ENCODE results near the gene RIMBP2. TPM values are rescaled to one million over a fixed set of nuclear protein-coding genes. Genes with fewer than 3 reads are reported as not detected.

RIMBP2 gene
- polyA plus RNA-seq, 1 of the 3 experiments (the other 2 are of a cell fraction), result 0.90 TPM

DNA sequence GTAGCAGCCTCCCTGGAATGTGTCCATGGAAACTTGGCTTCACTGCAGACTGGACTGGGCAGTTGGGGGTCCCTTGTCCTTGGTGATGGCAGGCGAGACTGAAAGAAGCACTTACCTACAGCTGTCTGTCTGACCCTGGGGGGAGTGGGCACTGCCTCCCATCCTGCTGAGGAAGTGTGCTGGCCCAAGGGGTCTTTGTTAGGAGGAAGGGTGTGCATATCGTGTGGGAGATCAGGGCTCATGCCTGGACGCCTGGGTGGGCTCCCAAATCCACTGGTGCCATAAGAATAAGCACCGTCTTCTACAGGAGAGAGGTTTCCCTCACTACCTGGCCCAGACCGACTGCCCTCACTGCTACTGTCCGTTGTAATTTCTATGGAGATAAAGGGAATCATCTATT is 297.0 kb downstream of the RIMBP2 start:
- Histone ChIP-seq H3K4me2 (no peak overlapping the region), H3K27me3 (ENCODE audit: insufficient read depth) (no peaks in the 10 kb centered on the region), H3K9me3 (no peaks in the 10 kb centered on the region), H3K4me1 (ENCODE audit: control insufficient read depth in 1 of 2, insufficient read depth in 2 of 2, low read depth in 1 of 2, low read length in 1 of 2) (no peaks in the 10 kb centered on the region), H3K9me2 (no peaks in the 10 kb centered on the region), H3F3A (replicated peaks; ENCODE audit: insufficient read depth) (no peaks in the 10 kb centered on the region), H3K79me2 (ENCODE audit: insufficient read depth) (no peaks in the 10 kb centered on the region), H2AFZ (ENCODE audit: low read depth) (no peak overlapping the region), H3K36me3 (replicated peaks in 1 of 2; ENCODE audit: control insufficient read depth in 1 of 2, insufficient read depth in 2 of 2, low read length in 1 of 2) (no peaks in the 10 kb centered on the region), H3K27ac (ENCODE audit: low read depth in 2 of 2, low read length in 1 of 2) (no peak overlapping the region), H3K9ac (no peak overlapping the region), H4K20me1 (ENCODE audit: insufficient read depth) (no peaks in the 10 kb centered on the region), H3K4me3 (ENCODE audit: low read depth in 2 of 2, low read length in 1 of 2) (no peak overlapping the region)
- TF ChIP-seq JUND (IDR thresholded peaks at IDR 0.05), result no peak
- TF ChIP-seq, protein P1, sequence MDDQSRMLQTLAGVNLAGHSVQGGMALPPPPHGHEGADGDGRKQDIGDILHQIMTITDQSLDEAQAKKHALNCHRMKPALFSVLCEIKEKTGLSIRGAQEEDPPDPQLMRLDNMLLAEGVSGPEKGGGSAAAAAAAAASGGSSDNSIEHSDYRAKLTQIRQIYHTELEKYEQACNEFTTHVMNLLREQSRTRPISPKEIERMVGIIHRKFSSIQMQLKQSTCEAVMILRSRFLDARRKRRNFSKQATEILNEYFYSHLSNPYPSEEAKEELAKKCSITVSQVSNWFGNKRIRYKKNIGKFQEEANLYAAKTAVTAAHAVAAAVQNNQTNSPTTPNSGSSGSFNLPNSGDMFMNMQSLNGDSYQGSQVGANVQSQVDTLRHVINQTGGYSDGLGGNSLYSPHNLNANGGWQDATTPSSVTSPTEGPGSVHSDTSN (IDR thresholded peaks at IDR 0.05), result no peak
- DNase-seq, result no peak
- ChIA-PET CTCF (interaction anchor here (1.3 kb wide), 1 partner anchor 329 kb away, joined by 3 read pairs; no protein-coding TSS in a partner anchor), POLR2A (no interaction called here)
- 31% methylated on average over 6 of the region's 6 CpGs for WGBS (ENCODE audit: low lambda C conversion rate)

DNA sequence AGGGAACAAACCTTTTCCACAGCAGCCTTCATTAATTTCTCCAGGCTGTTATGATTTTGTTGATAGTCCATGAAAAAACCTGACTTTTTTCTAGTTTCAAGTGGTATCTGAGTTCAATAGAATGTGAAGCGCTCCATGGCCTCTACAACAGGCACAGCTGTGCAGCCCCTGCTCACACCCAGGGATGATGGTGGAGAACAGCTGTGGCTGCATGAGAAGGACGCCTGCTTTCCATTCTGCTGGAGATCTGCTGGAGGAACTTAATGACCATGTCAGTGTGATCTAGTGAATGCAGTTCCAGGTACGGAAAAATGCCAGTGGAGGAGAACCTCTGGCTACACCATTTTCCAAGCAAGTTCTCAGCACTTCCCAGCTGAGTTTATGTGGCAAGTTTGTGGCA is 297.8 kb downstream of the RIMBP2 start:
- 38% methylated on average over 3 of the region's 3 CpGs for WGBS (ENCODE audit: low lambda C conversion rate)
- H3K27me3 ChIP-seq (ENCODE audit: insufficient read depth), result no peaks in the 10 kb centered on the region
- POLR2A ChIA-PET, result no interaction called here

DNA sequence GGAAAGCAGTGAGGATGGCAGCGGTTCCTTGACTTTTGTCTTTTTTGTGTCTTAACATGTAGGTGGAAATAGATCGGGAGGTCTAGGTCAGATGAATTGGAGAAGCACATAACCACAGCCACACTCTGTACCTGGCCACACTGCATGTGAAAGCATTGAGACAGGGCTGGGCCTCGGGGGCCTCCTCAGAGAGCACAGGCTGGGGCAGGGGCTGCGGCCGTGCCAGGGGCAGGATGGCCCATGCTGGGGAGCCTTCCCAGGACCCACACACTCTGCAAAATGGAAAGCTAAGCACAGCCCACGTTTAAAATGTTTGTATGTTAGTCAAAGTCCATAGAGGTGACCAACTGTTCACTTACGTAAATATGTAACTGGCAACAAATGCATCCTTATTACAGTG is 301.7 kb downstream of the RIMBP2 start:
- Histone ChIP-seq H3K4me3 (ENCODE audit: low read depth in 2 of 2, low read length in 1 of 2) (no peak overlapping the region), H3F3A (replicated peaks; ENCODE audit: insufficient read depth) (no peaks in the 10 kb centered on the region), H3K9me2 (no peaks in the 10 kb centered on the region), H3K27ac (ENCODE audit: low read depth in 2 of 2, low read length in 1 of 2) (no peak overlapping the region), H3K4me2 (no peak overlapping the region), H3K36me3 (replicated peaks in 1 of 2; ENCODE audit: control insufficient read depth in 1 of 2, insufficient read depth in 2 of 2, low read length in 1 of 2) (peaks cover 0 to 11% of the 10 kb centered on the region in 2 experiments), H3K4me1 (ENCODE audit: control insufficient read depth in 1 of 2, insufficient read depth in 2 of 2, low read depth in 1 of 2, low read length in 1 of 2) (no peaks in the 10 kb centered on the region), H3K79me2 (ENCODE audit: insufficient read depth) (no peaks in the 10 kb centered on the region), H3K9me3 (no peaks in the 10 kb centered on the region), H4K20me1 (ENCODE audit: insufficient read depth) (no peaks in the 10 kb centered on the region), H2AFZ (ENCODE audit: low read depth) (no peak overlapping the region), H3K27me3 (ENCODE audit: insufficient read depth) (no peaks in the 10 kb centered on the region), H3K9ac (no peak overlapping the region)
- POLR2A ChIA-PET, result no interaction called here
- 42% methylated on average over 4 of the region's 7 CpGs for WGBS (ENCODE audit: low lambda C conversion rate)
- TF ChIP-seq, protein P2, sequence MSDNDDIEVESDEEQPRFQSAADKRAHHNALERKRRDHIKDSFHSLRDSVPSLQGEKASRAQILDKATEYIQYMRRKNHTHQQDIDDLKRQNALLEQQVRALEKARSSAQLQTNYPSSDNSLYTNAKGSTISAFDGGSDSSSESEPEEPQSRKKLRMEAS (IDR thresholded peaks at IDR 0.05; ENCODE audit: low read depth), result no peak
- TF ChIP-seq, protein P3, sequence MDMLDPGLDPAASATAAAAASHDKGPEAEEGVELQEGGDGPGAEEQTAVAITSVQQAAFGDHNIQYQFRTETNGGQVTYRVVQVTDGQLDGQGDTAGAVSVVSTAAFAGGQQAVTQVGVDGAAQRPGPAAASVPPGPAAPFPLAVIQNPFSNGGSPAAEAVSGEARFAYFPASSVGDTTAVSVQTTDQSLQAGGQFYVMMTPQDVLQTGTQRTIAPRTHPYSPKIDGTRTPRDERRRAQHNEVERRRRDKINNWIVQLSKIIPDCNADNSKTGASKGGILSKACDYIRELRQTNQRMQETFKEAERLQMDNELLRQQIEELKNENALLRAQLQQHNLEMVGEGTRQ (IDR thresholded peaks at IDR 0.05; ENCODE audit: borderline replicate concordance, low read depth, low read length), result no peak
- TF ChIP-seq, protein P4, sequence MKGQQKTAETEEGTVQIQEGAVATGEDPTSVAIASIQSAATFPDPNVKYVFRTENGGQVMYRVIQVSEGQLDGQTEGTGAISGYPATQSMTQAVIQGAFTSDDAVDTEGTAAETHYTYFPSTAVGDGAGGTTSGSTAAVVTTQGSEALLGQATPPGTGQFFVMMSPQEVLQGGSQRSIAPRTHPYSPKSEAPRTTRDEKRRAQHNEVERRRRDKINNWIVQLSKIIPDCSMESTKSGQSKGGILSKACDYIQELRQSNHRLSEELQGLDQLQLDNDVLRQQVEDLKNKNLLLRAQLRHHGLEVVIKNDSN (IDR thresholded peaks at IDR 0.05; ENCODE audit: borderline replicate concordance, low read depth), result no peak
- TF ChIP-seq RAD21 (IDR thresholded peaks at IDR 0.05; ENCODE audit: low read length) (no peak), FOXJ3 (CRISPR knock-in tag; IDR thresholded peaks at IDR 0.05) (no peak), FOSL2 (IDR thresholded peaks at IDR 0.05; ENCODE audit: borderline replicate concordance, low read depth) (no peak), TEAD4 (IDR thresholded peaks at IDR 0.05; ENCODE audit: borderline replicate concordance, insufficient read depth) (no peak)
- CTCF ChIA-PET, result interaction anchor here (1.0 to 1.7 kb wide), 2 partner anchors 78 to 333 kb away, joined by 6 read pairs; no protein-coding TSS in a partner anchor
- DNase-seq, result no peak

More for the DNA sequence above, 297.8 kb downstream of the RIMBP2 start:
- Histone ChIP-seq H3K79me2 (ENCODE audit: insufficient read depth) (no peaks in the 10 kb centered on the region), H3K27ac (ENCODE audit: low read depth in 2 of 2, low read length in 1 of 2) (no peak overlapping the region), H3K4me3 (ENCODE audit: low read depth in 2 of 2, low read length in 1 of 2) (no peak overlapping the region), H3K36me3 (replicated peaks in 1 of 2; ENCODE audit: control insufficient read depth in 1 of 2, insufficient read depth in 2 of 2, low read length in 1 of 2) (no peaks in the 10 kb centered on the region), H4K20me1 (ENCODE audit: insufficient read depth) (no peaks in the 10 kb centered on the region), H3K9me3 (no peaks in the 10 kb centered on the region), H3K9ac (no peak overlapping the region), H3F3A (replicated peaks; ENCODE audit: insufficient read depth) (no peaks in the 10 kb centered on the region), H3K4me1 (ENCODE audit: control insufficient read depth in 1 of 2, insufficient read depth in 2 of 2, low read depth in 1 of 2, low read length in 1 of 2) (no peaks in the 10 kb centered on the region), H3K9me2 (no peaks in the 10 kb centered on the region), H3K4me2 (no peak overlapping the region), H2AFZ (ENCODE audit: low read depth) (no peak overlapping the region)
- no peak for TF ChIP-seq RAD21 (IDR thresholded peaks at IDR 0.05; ENCODE audit: low read length)
- no peak for TF ChIP-seq FOXM1 (IDR thresholded peaks at IDR 0.05; ENCODE audit: low read depth)
- TF ChIP-seq TAF1 (IDR thresholded peaks at IDR 0.05; ENCODE audit: borderline replicate concordance, low read depth, low read length), result no peak
- CTCF ChIA-PET, result no interaction called here
- DNase-seq, result no peak

Measured in SK-N-SH (cell line).